Mesenchymal stem cell (in vitro differentiated cells and primary cell): ENCODE measurements around the gene KATNB1.

Experiments used
- DNase-seq: peaks from one replicate; pipeline ENCODE4 v3.0.0-alpha.2; 2013
- H2AFZ ChIP-seq: one replicate; pipeline ENCODE4 v1.6.1; 2013; ENCODE audit warnings: low read depth, mild to moderate bottlenecking, control low read depth, inconsistent platforms, low read length, moderate library complexity
- H2AK5ac ChIP-seq: 2 replicates; pipeline ENCODE4 v1.6.1; 2013; ENCODE audit warnings: low read length, moderate library complexity, mild to moderate bottlenecking, inconsistent platforms; ENCODE audit not compliant: severe bottlenecking
- H2BK120ac ChIP-seq: one replicate; pipeline ENCODE4 v1.6.1; 2013; ENCODE audit warnings: low read depth, mild to moderate bottlenecking, inconsistent platforms, low read length, moderate library complexity
- H2BK12ac ChIP-seq, 2 experiments: one replicate each; pipeline ENCODE4 v1.6.1; 2013; ENCODE audit warnings: inconsistent platforms in 2 of 2, low read length in 2 of 2, mild to moderate bottlenecking in 2 of 2, moderate library complexity in 2 of 2, control low read depth in 1 of 2
- H2BK15ac ChIP-seq: one replicate; pipeline ENCODE4 v1.6.1; 2013; ENCODE audit warnings: mild to moderate bottlenecking, low read depth, inconsistent platforms; ENCODE audit not compliant: poor library complexity, severe bottlenecking
- H2BK5ac ChIP-seq: 2 replicates; pipeline ENCODE4 v1.6.1; 2013; ENCODE audit warnings: low read depth, mild to moderate bottlenecking, low read length, control low read depth, inconsistent platforms; ENCODE audit not compliant: poor library complexity, severe bottlenecking
- H3K14ac ChIP-seq, 2 experiments: one replicate each; pipeline ENCODE4 v1.6.1; 2013; ENCODE audit warnings: inconsistent platforms in 2 of 2, low read length in 2 of 2, control low read depth in 1 of 2, mild to moderate bottlenecking in 1 of 2, moderate library complexity in 1 of 2
- H3K18ac ChIP-seq, 2 experiments: one replicate each; pipeline ENCODE4 v1.6.1; 2013; ENCODE audit warnings: inconsistent platforms in 2 of 2, low read length in 2 of 2, control low read depth in 1 of 2, low read depth in 1 of 2, mild to moderate bottlenecking in 1 of 2
- H3K23ac ChIP-seq, 2 experiments: one replicate each; pipeline ENCODE4 v1.6.1; 2013; ENCODE audit warnings: inconsistent platforms in 2 of 2, low read length in 2 of 2, mild to moderate bottlenecking in 2 of 2, moderate library complexity in 2 of 2, control low read depth in 1 of 2
- H3K27ac ChIP-seq: 2 replicates; pipeline ENCODE4 v1.5.1; 2013; ENCODE audit warnings: mild to moderate bottlenecking, moderate library complexity, low read length, control low read depth, inconsistent platforms; ENCODE audit not compliant: poor library complexity, severe bottlenecking
- H3K27me3 ChIP-seq, 2 experiments: 2 replicates each; pipeline versions ENCODE4 v1.6.1 to v1.7.0; 2013; ENCODE audit warnings: low read length in 2 of 2, mild to moderate bottlenecking in 2 of 2, moderate library complexity in 2 of 2, control low read depth in 1 of 2, inconsistent platforms in 1 of 2; ENCODE audit not compliant: control insufficient read depth in 1 of 2, insufficient read depth in 1 of 2
- H3K36me3 ChIP-seq, 2 experiments: 2 replicates each; pipeline versions ENCODE4 v1.6.1 to v1.7.0; 2013; ENCODE audit warnings: low read length in 2 of 2, control low read depth in 1 of 2, inconsistent platforms in 1 of 2, low read depth in 1 of 2, mild to moderate bottlenecking in 1 of 2; ENCODE audit not compliant: insufficient read depth in 2 of 2, control insufficient read depth in 1 of 2
- H3K4ac ChIP-seq, 2 experiments: one replicate each; pipeline ENCODE4 v1.6.1; 2013; ENCODE audit warnings: inconsistent platforms in 2 of 2, low read length in 2 of 2, mild to moderate bottlenecking in 2 of 2, moderate library complexity in 2 of 2, control low read depth in 1 of 2, low read depth in 1 of 2
- H3K4me1 ChIP-seq: 2 replicates; pipeline ENCODE4 v1.6.1; 2013; ENCODE audit warnings: low read depth, low read length, control low read depth; ENCODE audit not compliant: control insufficient read depth, insufficient read depth
- H3K4me2 ChIP-seq: 2 replicates; pipeline ENCODE4 v1.6.1; 2013; ENCODE audit warnings: low read length, mild to moderate bottlenecking, inconsistent platforms; ENCODE audit not compliant: poor library complexity, severe bottlenecking
- H3K4me3 ChIP-seq, 2 experiments: 2 replicates each; pipeline versions ENCODE4 v1.5.1 to v1.7.0; 2013; ENCODE audit warnings: low read length in 2 of 2, mild to moderate bottlenecking in 2 of 2, control low read depth in 1 of 2, low read depth in 1 of 2; ENCODE audit not compliant: insufficient read depth in 1 of 2
- H3K79me1 ChIP-seq: replicated peaks from 2 replicates; pipeline ENCODE4 v1.6.1; 2013; ENCODE audit warnings: mild to moderate bottlenecking, control low read depth, low read length, inconsistent platforms; ENCODE audit not compliant: poor library complexity, severe bottlenecking
- H3K9ac ChIP-seq: 2 replicates; pipeline ENCODE4 v1.7.0; 2013; ENCODE audit warnings: mild to moderate bottlenecking, low read length, moderate library complexity
- H3K9me3 ChIP-seq: 2 replicates; pipeline ENCODE4 v1.7.0; 2013; ENCODE audit warnings: mild to moderate bottlenecking, low read length; ENCODE audit not compliant: control insufficient read depth
- H4K8ac ChIP-seq: one replicate; pipeline ENCODE4 v1.6.1; 2013; ENCODE audit warnings: inconsistent platforms, mild to moderate bottlenecking, low read length, moderate library complexity
- H4K91ac ChIP-seq: one replicate; pipeline ENCODE4 v1.6.1; 2013; ENCODE audit warnings: mild to moderate bottlenecking, low read length, inconsistent platforms
- WGBS: methylation state at CpG from one replicate; pipeline ENCODE4 v1.1.7; 2013; ENCODE audit warnings: mixed read lengths; 5-methylcytosine and 5-hydroxymethylcytosine counted together

The KATNB1 gene

GRCh38 chr16:57785385-57785784 is 49.8 kb downstream of the KATNB1 start:
- Histone ChIP-seq H3K23ac (no peak overlapping the region), H3K18ac (no peak overlapping the region)
- 96% methylated on average over 10 of the region's 10 CpGs for WGBS

GRCh38 chr16:57785924-57786323 is 50.4 kb downstream of the KATNB1 start:
- no peak overlapping the region for H4K8ac ChIP-seq
- H2BK12ac ChIP-seq = no peak overlapping the region
- H3K18ac ChIP-seq = no peak overlapping the region
- DNase-seq = no peak
- H3K23ac ChIP-seq = no peak overlapping the region
- H3K9me3 ChIP-seq = no peaks in the 10 kb centered on the region
- H4K91ac ChIP-seq = no peak overlapping the region
- peaks cover 18 to 84% of the 10 kb centered on the region in 2 experiments for H3K36me3 ChIP-seq
- no peak overlapping the region for H2BK5ac ChIP-seq
- H2BK15ac ChIP-seq = no peak overlapping the region
- no peak overlapping the region for H3K27ac ChIP-seq
- no peak overlapping the region for H3K4me2 ChIP-seq
- 98% methylated on average over 7 of the region's 8 CpGs for WGBS
- H3K27me3 ChIP-seq = no peaks in the 10 kb centered on the region
- no peak overlapping the region for H2AK5ac ChIP-seq
- no peak overlapping the region for H3K4ac ChIP-seq
- no peak overlapping the region for H2AFZ ChIP-seq
- peaks cover 26% of the 10 kb centered on the region for H3K79me1 ChIP-seq
- no peak overlapping the region for H2BK120ac ChIP-seq
- no peak overlapping the region for H3K9ac ChIP-seq
- H3K4me3 ChIP-seq = no peak overlapping the region
- H3K4me1 ChIP-seq = peaks cover 47% of the 10 kb centered on the region
- H3K14ac ChIP-seq = no peak overlapping the region

More at GRCh38 chr16:57785385-57785784, 49.8 kb downstream of the KATNB1 start:
- Histone ChIP-seq H3K9ac (no peak overlapping the region), H2AK5ac (no peak overlapping the region), H3K4ac (no peak overlapping the region), H4K8ac (no peak overlapping the region), H3K79me1 (peaks cover 25% of the 10 kb centered on the region), H2BK15ac (no peak overlapping the region), H3K4me1 (peaks cover 47% of the 10 kb centered on the region), H2AFZ (no peak overlapping the region), H2BK12ac (no peak overlapping the region), H3K9me3 (no peaks in the 10 kb centered on the region), H3K27ac (no peak overlapping the region), H4K91ac (no peak overlapping the region), H2BK5ac (no peak overlapping the region), H3K36me3 (peaks cover 14 to 82% of the 10 kb centered on the region in 2 experiments), H3K27me3 (no peaks in the 10 kb centered on the region), H2BK120ac (no peak overlapping the region), H3K4me2 (no peak overlapping the region), H3K14ac (no peak overlapping the region), H3K4me3 (no peak overlapping the region)
- no peak for DNase-seq

GRCh38 chr16:57786632-57787518 is 51.3 kb downstream of the KATNB1 start:
- H3K4me2 ChIP-seq = no peak overlapping the region
- no peak overlapping the region for H3K9ac ChIP-seq
- no peak overlapping the region for H3K4ac ChIP-seq
- no peak overlapping the region for H3K23ac ChIP-seq
- no peak overlapping the region for H3K14ac ChIP-seq
- no peak overlapping the region for H2BK5ac ChIP-seq
- no peak overlapping the region for H4K8ac ChIP-seq
- no peaks in the 10 kb centered on the region for H3K27me3 ChIP-seq
- H3K18ac ChIP-seq = no peak overlapping the region
- H2AK5ac ChIP-seq = no peak overlapping the region
- no peak overlapping the region for H2AFZ ChIP-seq
- no peak overlapping the region for H2BK120ac ChIP-seq
- peaks cover 46% of the 10 kb centered on the region for H3K4me1 ChIP-seq
- no peak for DNase-seq
- no peaks in the 10 kb centered on the region for H3K9me3 ChIP-seq
- no peak overlapping the region for H2BK15ac ChIP-seq
- no peak overlapping the region for H3K27ac ChIP-seq
- H3K79me1 ChIP-seq = peaks cover 23% of the 10 kb centered on the region
- whole genome bisulfite sequencing = 93% methylated on average over 26 of the region's 26 CpGs
- H2BK12ac ChIP-seq = no peak overlapping the region
- H3K4me3 ChIP-seq = no peak overlapping the region
- peaks cover 19 to 82% of the 10 kb centered on the region in 2 experiments for H3K36me3 ChIP-seq
- no peak overlapping the region for H4K91ac ChIP-seq

- H3K4me3 ChIP-seq = no peak overlapping the region
- no peak overlapping the region for H2AFZ ChIP-seq
- no peak overlapping the region for H2BK15ac ChIP-seq
- no peak overlapping the region for H4K8ac ChIP-seq
- H3K4me2 ChIP-seq = no peak overlapping the region
- H4K91ac ChIP-seq = no peak overlapping the region
- no peak overlapping the region for H2AK5ac ChIP-seq
- peaks cover 23% of the 10 kb centered on the region for H3K79me1 ChIP-seq
- WGBS = 80% methylated on average over 8 of the region's 8 CpGs
- no peak overlapping the region for H3K18ac ChIP-seq
- H3K27me3 ChIP-seq = no peaks in the 10 kb centered on the region
- no peaks in the 10 kb centered on the region for H3K9me3 ChIP-seq
- H3K9ac ChIP-seq = no peak overlapping the region
- no peak overlapping the region for H2BK5ac ChIP-seq
- peaks cover 43% of the 10 kb centered on the region for H3K4me1 ChIP-seq
- H3K14ac ChIP-seq = no peak overlapping the region
- no peak overlapping the region for H2BK12ac ChIP-seq
- no peak for DNase-seq
- H3K23ac ChIP-seq = no peak overlapping the region
- no peak overlapping the region for H3K27ac ChIP-seq
- H3K4ac ChIP-seq = no peak overlapping the region
- no peak overlapping the region for H2BK120ac ChIP-seq
- H3K36me3 ChIP-seq = peaks cover 24 to 81% of the 10 kb centered on the region in 2 experiments
Observed at GRCh38 chr16:57787519-57787905, 51.9 kb downstream of the KATNB1 start.
